HEK293 (cell line): ENCODE results near the gene GRK2.
A peak's percentile ranks its signal among the peaks of the same experiment; 100 is the strongest.

Experiments used
- CTCF ChIA-PET: fragments of 350-600 bp; formaldehyde crosslinking; extraction: SDS; loops from one replicate; lab custom pipeline; 2021; ENCODE audit warnings: antibody characterized with exemption; lab: Yijun Ruan, JAX
- POLR2A ChIA-PET: fragments of 300-600 bp; formaldehyde crosslinking; extraction: SDS; loops from one replicate; lab custom pipeline; 2020; ENCODE audit warnings: antibody characterized with exemption, inconsistent platforms; lab: Yijun Ruan, JAX
- H3K27ac ChIP-seq: fragments of 200-500 bp; sonication (Bioruptor generic); 2 replicates; pipeline ENCODE4 v1.5.1; 2014; ENCODE audit warnings: low read depth, low read length, control low read depth, inconsistent platforms; ENCODE audit errors: extremely low read depth
- H3K36me3 ChIP-seq, 2 experiments: fragments of 200-500 bp in 1 of 2; sonication (Bioruptor generic) in 1 of 2; 1 replicate in 1 of 2; 2 replicates in 1 of 2; pipeline ENCODE4 v1.5.1; 2014 to 2017; ENCODE audit warnings: inconsistent platforms in 2 of 2, low read length in 2 of 2; ENCODE audit not compliant: control insufficient read depth in 2 of 2, insufficient read depth in 1 of 2
- H3K4me1 ChIP-seq: fragments of 200-500 bp; sonication (Bioruptor generic); 2 replicates; pipeline ENCODE4 v1.5.1; 2014; ENCODE audit warnings: mild to moderate bottlenecking, low read length, inconsistent platforms; ENCODE audit not compliant: control insufficient read depth, insufficient read depth
- H3K4me3 ChIP-seq: 2 replicates; pipeline ENCODE4 v1.5.1; 2011; ENCODE audit warnings: low read depth, mild to moderate bottlenecking, control low read depth, low read length, moderate library complexity
- H3K9me3 ChIP-seq: fragments of 200-500 bp; sonication (Bioruptor generic); 2 replicates; pipeline ENCODE4 v1.5.1; 2014; ENCODE audit warnings: low read depth, low read length, inconsistent platforms; ENCODE audit not compliant: control insufficient read depth, insufficient read depth
- GLIS2 ChIP-seq: fragments of 450-650 bp; formaldehyde crosslinking; IDR thresholded peaks from 2 replicates; pipeline ENCODE4 v1.5.1; 2016; ENCODE audit warnings: missing biosample characterization, missing genetic modification characterization
- HIC1 ChIP-seq: fragments of 450-650 bp; formaldehyde crosslinking; IDR thresholded peaks from 2 replicates; pipeline ENCODE4 v1.5.1; 2016; ENCODE audit warnings: missing biosample characterization, missing genetic modification characterization
- HOXA7 ChIP-seq: sonication (generic); formaldehyde crosslinking; IDR thresholded peaks from 2 replicates; pipeline ENCODE4 v1.8.1; 2022; ENCODE audit warnings: missing genetic modification reagents, borderline replicate concordance
- HOXC10 ChIP-seq: sonication (generic); formaldehyde crosslinking; IDR thresholded peaks from 2 replicates; pipeline ENCODE4 v1.8.1; 2023; ENCODE audit warnings: mild to moderate bottlenecking, missing genetic modification reagents
- HOXD13 ChIP-seq: sonication (generic); formaldehyde crosslinking; IDR thresholded peaks from 2 replicates; pipeline ENCODE4 v1.8.0; 2022; ENCODE audit warnings: missing genetic modification reagents, borderline replicate concordance
- PATZ1 ChIP-seq: fragments of 450-650 bp; formaldehyde crosslinking; IDR thresholded peaks from 2 replicates; pipeline ENCODE4 v1.5.1; 2016; ENCODE audit warnings: missing biosample characterization, missing genetic modification characterization
- ZBTB11 ChIP-seq: fragments of 450-650 bp; formaldehyde crosslinking; conservative IDR thresholded peaks from 2 replicates; pipeline ENCODE4 v1.5.1; 2016; ENCODE audit warnings: low read depth, missing biosample characterization, missing genetic modification characterization
- ZBTB20 ChIP-seq: fragments of 450-650 bp; formaldehyde crosslinking; IDR thresholded peaks from 2 replicates; pipeline ENCODE4 v1.5.1; 2016; ENCODE audit warnings: missing biosample characterization, missing genetic modification characterization
- ZFHX2 ChIP-seq: fragments of 450-650 bp; formaldehyde crosslinking; conservative IDR thresholded peaks from 2 replicates; pipeline ENCODE4 v1.5.1; 2016; ENCODE audit warnings: missing biosample characterization, missing genetic modification characterization
- ZIC2 ChIP-seq: fragments of 450-650 bp; formaldehyde crosslinking; IDR thresholded peaks from 2 replicates; pipeline ENCODE4 v1.5.1; 2016; ENCODE audit warnings: missing biosample characterization, missing genetic modification characterization
- ZNF157 ChIP-seq: fragments of 450-650 bp; formaldehyde crosslinking; IDR thresholded peaks from 2 replicates; pipeline ENCODE4 v1.5.1; 2016; ENCODE audit warnings: missing biosample characterization, missing genetic modification characterization
- ZNF23 ChIP-seq: fragments of 450-650 bp; formaldehyde crosslinking; IDR thresholded peaks from 2 replicates; pipeline ENCODE4 v1.5.1; 2016; ENCODE audit warnings: missing biosample characterization, missing genetic modification characterization, borderline replicate concordance
- ZNF302 ChIP-seq: fragments of 450-650 bp; formaldehyde crosslinking; IDR thresholded peaks from 2 replicates; pipeline ENCODE4 v1.5.1; 2016; ENCODE audit warnings: missing biosample characterization, missing genetic modification characterization, low read depth
- ZNF341 ChIP-seq: fragments of 450-650 bp; formaldehyde crosslinking; IDR thresholded peaks from 2 replicates; pipeline ENCODE4; 2016; ENCODE audit warnings: low read depth, missing biosample characterization, missing genetic modification characterization
- ZNF37A ChIP-seq: fragments of 450-650 bp; IDR thresholded peaks from 2 replicates; pipeline ENCODE4 v1.5.1; 2018; ENCODE audit warnings: missing biosample characterization, missing genetic modification characterization
- ZNF423 ChIP-seq: fragments of 450-650 bp; formaldehyde crosslinking; IDR thresholded peaks from 2 replicates; pipeline ENCODE4 v1.5.1; 2016; ENCODE audit warnings: missing biosample characterization, missing genetic modification characterization
- ZNF600 ChIP-seq: fragments of 450-650 bp; formaldehyde crosslinking; IDR thresholded peaks from 2 replicates; pipeline ENCODE4 v1.5.1; 2016; ENCODE audit warnings: missing biosample characterization, missing genetic modification characterization
- ZNF692 ChIP-seq: fragments of 450-650 bp; formaldehyde crosslinking; IDR thresholded peaks from 2 replicates; pipeline ENCODE4 v1.5.1; 2016; ENCODE audit warnings: missing biosample characterization, missing genetic modification characterization
- ZSCAN16 ChIP-seq: fragments of 450-650 bp; formaldehyde crosslinking; IDR thresholded peaks from 2 replicates; pipeline ENCODE4 v1.5.1; 2016; ENCODE audit warnings: missing biosample characterization, missing genetic modification characterization
- ZSCAN30 ChIP-seq: fragments of 450-650 bp; IDR thresholded peaks from 2 replicates; pipeline ENCODE4 v1.5.1; 2018; ENCODE audit warnings: missing biosample characterization, mild to moderate bottlenecking, missing genetic modification characterization, moderate library complexity

GRK2 gene

GRCh38 chr11:67288452-67289225, 22.4 kb downstream of the GRK2 start (continued):
- TF ChIP-seq ZBTB11 (tag by site-specific recombination) (peak; percentile 81), HOXC10 (CRISPR knock-in tag) (0 out of 2 replicates have a peak, but pooled peaks have one; percentile 55), HOXA7 (CRISPR knock-in tag) (no peak)

- Histone ChIP-seq H3K9me3 (no peaks in the 10 kb centered on the region), H3K27ac (peak within 1 kb of the TSS; percentile 93), H3K36me3 (peaks cover 3 to 71% of the 10 kb centered on the region in 2 experiments; a peak in 2 of 3 replicates), H3K4me1 (no peaks in the 10 kb centered on the region), H3K4me3 (peak within 1 kb of the TSS; percentile 81)
- POLR2A ChIA-PET, result interaction anchor here (0.6 to 3.0 kb wide), 11 partner anchors 11 to 224 kb away, joined by 3 to 26 read pairs (median 4); partner anchors contain the start of genes RAD9A and SSH3
- TF ChIP-seq ZNF302, result no peak
- TF ChIP-seq ZNF692, result 0 out of 2 replicates have a peak, but pooled peaks have one; percentile 19
- CTCF ChIA-PET, result interaction anchor here (0.6 to 3.9 kb wide), 5 partner anchors 18 to 207 kb away, joined by 3 to 17 read pairs (median 4); no protein-coding TSS in a partner anchor
These were observed 23.0 kb downstream of the GRK2 start, which contains the start of gene ANKRD13D for GRCh38 chr11:67289226-67289650. Gene ANKRD13D (plus strand): TSS chr11:67289303. CDS start chr11:67289461, 158 bp downstream.

- POLR2A ChIA-PET, result interaction anchor here (1.1 to 3.0 kb wide), 4 partner anchors 10 to 28 kb away, joined by 3 to 26 read pairs (median 17); partner anchors contain the start of gene SSH3
- Histone ChIP-seq H3K9me3 (no peaks in the 10 kb centered on the region), H3K27ac (peak overlapping the region; percentile 70), H3K4me3 (peak overlapping the region; percentile 81), H3K4me1 (no peaks in the 10 kb centered on the region), H3K36me3 (peaks cover 6 to 72% of the 10 kb centered on the region in 2 experiments; a peak in 2 of 3 replicates)
- CTCF ChIA-PET, result interaction anchor here (0.7 to 3.9 kb wide), 3 partner anchors 28 to 302 kb away, joined by 4 to 17 read pairs (median 6); no protein-coding TSS in a partner anchor
- TF ChIP-seq GLIS2 (tag by site-specific recombination) (peak; percentile 68), ZNF23 (tag by site-specific recombination) (no peak), PATZ1 (tag by site-specific recombination) (peak; percentile 18; the same call in 1 of the 2 replicates), HIC1 (tag by site-specific recombination) (0 out of 2 replicates have a peak, but pooled peaks have one; percentile 11), ZIC2 (tag by site-specific recombination) (peak; percentile 11; the same call in 1 of the 2 replicates), ZNF341 (tag by site-specific recombination) (no peak), ZNF157 (tag by site-specific recombination) (no peak), ZNF37A (tag by site-specific recombination) (no peak), ZBTB20 (tag by site-specific recombination) (no peak), ZNF600 (tag by site-specific recombination) (peak; percentile 56; the same call in 1 of the 2 replicates), ZSCAN30 (no peak), ZSCAN16 (no peak), ZFHX2 (no peak), HOXD13 (no peak), ZNF423 (tag by site-specific recombination) (no peak)
These were observed 23.6 kb downstream of the GRK2 start for GRCh38 chr11:67289651-67290479.
